ENCODE data around the gene UCHL3. TPM values are rescaled to one million over a fixed set of nuclear protein-coding genes. Genes with fewer than 3 reads are reported as not detected.

Gene UCHL3
- total and polyA plus RNA-seq, 2 of the 8 experiments (the other 6 are each of a cell fraction or from before 2014, with no cell fraction given) = 33.0 to 61.1 TPM

DNA sequence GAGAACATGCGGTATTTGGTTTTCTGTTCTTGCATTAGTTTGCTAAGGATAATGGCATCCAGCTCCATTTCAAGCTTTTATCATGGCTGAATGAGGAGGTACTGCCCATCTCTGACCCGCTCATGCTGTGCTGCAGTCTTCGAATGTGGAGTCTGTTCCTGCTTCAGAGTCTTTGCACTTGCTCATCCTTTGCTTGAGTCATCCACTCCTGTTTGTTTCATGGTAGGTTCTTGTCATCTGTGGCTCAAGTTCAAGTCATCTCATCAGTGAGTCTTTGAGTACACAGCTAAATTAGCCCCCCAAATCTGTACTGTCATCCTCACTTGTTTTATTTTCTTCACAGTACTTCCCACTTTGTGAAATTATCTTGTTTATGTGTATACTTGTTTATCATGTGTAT, 5.4 kb downstream of the UCHL3 start (continued):
- TF ChIP-seq, protein P1, sequence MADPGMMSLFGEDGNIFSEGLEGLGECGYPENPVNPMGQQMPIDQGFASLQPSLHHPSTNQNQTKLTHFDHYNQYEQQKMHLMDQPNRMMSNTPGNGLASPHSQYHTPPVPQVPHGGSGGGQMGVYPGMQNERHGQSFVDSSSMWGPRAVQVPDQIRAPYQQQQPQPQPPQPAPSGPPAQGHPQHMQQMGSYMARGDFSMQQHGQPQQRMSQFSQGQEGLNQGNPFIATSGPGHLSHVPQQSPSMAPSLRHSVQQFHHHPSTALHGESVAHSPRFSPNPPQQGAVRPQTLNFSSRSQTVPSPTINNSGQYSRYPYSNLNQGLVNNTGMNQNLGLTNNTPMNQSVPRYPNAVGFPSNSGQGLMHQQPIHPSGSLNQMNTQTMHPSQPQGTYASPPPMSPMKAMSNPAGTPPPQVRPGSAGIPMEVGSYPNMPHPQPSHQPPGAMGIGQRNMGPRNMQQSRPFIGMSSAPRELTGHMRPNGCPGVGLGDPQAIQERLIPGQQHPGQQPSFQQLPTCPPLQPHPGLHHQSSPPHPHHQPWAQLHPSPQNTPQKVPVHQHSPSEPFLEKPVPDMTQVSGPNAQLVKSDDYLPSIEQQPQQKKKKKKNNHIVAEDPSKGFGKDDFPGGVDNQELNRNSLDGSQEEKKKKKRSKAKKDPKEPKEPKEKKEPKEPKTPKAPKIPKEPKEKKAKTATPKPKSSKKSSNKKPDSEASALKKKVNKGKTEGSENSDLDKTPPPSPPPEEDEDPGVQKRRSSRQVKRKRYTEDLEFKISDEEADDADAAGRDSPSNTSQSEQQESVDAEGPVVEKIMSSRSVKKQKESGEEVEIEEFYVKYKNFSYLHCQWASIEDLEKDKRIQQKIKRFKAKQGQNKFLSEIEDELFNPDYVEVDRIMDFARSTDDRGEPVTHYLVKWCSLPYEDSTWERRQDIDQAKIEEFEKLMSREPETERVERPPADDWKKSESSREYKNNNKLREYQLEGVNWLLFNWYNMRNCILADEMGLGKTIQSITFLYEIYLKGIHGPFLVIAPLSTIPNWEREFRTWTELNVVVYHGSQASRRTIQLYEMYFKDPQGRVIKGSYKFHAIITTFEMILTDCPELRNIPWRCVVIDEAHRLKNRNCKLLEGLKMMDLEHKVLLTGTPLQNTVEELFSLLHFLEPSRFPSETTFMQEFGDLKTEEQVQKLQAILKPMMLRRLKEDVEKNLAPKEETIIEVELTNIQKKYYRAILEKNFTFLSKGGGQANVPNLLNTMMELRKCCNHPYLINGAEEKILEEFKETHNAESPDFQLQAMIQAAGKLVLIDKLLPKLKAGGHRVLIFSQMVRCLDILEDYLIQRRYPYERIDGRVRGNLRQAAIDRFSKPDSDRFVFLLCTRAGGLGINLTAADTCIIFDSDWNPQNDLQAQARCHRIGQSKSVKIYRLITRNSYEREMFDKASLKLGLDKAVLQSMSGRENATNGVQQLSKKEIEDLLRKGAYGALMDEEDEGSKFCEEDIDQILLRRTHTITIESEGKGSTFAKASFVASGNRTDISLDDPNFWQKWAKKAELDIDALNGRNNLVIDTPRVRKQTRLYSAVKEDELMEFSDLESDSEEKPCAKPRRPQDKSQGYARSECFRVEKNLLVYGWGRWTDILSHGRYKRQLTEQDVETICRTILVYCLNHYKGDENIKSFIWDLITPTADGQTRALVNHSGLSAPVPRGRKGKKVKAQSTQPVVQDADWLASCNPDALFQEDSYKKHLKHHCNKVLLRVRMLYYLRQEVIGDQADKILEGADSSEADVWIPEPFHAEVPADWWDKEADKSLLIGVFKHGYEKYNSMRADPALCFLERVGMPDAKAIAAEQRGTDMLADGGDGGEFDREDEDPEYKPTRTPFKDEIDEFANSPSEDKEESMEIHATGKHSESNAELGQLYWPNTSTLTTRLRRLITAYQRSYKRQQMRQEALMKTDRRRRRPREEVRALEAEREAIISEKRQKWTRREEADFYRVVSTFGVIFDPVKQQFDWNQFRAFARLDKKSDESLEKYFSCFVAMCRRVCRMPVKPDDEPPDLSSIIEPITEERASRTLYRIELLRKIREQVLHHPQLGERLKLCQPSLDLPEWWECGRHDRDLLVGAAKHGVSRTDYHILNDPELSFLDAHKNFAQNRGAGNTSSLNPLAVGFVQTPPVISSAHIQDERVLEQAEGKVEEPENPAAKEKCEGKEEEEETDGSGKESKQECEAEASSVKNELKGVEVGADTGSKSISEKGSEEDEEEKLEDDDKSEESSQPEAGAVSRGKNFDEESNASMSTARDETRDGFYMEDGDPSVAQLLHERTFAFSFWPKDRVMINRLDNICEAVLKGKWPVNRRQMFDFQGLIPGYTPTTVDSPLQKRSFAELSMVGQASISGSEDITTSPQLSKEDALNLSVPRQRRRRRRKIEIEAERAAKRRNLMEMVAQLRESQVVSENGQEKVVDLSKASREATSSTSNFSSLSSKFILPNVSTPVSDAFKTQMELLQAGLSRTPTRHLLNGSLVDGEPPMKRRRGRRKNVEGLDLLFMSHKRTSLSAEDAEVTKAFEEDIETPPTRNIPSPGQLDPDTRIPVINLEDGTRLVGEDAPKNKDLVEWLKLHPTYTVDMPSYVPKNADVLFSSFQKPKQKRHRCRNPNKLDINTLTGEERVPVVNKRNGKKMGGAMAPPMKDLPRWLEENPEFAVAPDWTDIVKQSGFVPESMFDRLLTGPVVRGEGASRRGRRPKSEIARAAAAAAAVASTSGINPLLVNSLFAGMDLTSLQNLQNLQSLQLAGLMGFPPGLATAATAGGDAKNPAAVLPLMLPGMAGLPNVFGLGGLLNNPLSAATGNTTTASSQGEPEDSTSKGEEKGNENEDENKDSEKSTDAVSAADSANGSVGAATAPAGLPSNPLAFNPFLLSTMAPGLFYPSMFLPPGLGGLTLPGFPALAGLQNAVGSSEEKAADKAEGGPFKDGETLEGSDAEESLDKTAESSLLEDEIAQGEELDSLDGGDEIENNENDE (IDR thresholded peaks at IDR 0.05; ENCODE audit: insufficient replicate concordance, low read length) = no peak
- no peak for TF ChIP-seq CTBP2 (IDR thresholded peaks at IDR 0.05; ENCODE audit: borderline replicate concordance, insufficient read depth, insufficient read length, low read length)
- no peak for TF ChIP-seq ATF2 (IDR thresholded peaks at IDR 0.05; ENCODE audit: low read length)
- no peak for TF ChIP-seq SP4 (IDR thresholded peaks at IDR 0.05; ENCODE audit: low read length)
- no peak for TF ChIP-seq TAF1 (IDR thresholded peaks at IDR 0.05; ENCODE audit: low read depth, low read length)
- no peak for TF ChIP-seq GABPA (IDR thresholded peaks at IDR 0.05; ENCODE audit: borderline replicate concordance, insufficient read depth, low read length)
- TF ChIP-seq JUND (IDR thresholded peaks at IDR 0.05; ENCODE audit: low read length) = no peak
- no peak for TF ChIP-seq FOSL1 (IDR thresholded peaks at IDR 0.05; ENCODE audit: insufficient read depth, low read depth, low read length)

Measured in H1 (cell line).